AG09309 (cell line): Measurements from ENCODE around the gene ANKRD27.
"Not testable (repeated sequence)": the region's sequence is repeated elsewhere in the genome, so short reads cannot be mapped to it uniquely, and the experiment has no call there.

Experiments used
- DNase-seq: peaks from one replicate; pipeline ENCODE4 v3.0.0-alpha.2; 2010; ENCODE audit warnings: low read depth
- H3K4me3 ChIP-seq: 2 replicates; pipeline ENCODE4 v1.5.1; 2011; ENCODE audit warnings: mild to moderate bottlenecking, low read depth, low read length, moderate library complexity; ENCODE audit not compliant: control insufficient read depth
- TF ChIP-seq, protein P1 (sequence below): IDR thresholded peaks from 2 replicates; pipeline ENCODE4 v1.5.1; 2011; ENCODE audit warnings: mild to moderate bottlenecking, low read depth, low read length, inconsistent platforms; ENCODE audit not compliant: insufficient read depth, control insufficient read depth; ENCODE audit errors: missing control alignments

ANKRD27 gene

DNA sequence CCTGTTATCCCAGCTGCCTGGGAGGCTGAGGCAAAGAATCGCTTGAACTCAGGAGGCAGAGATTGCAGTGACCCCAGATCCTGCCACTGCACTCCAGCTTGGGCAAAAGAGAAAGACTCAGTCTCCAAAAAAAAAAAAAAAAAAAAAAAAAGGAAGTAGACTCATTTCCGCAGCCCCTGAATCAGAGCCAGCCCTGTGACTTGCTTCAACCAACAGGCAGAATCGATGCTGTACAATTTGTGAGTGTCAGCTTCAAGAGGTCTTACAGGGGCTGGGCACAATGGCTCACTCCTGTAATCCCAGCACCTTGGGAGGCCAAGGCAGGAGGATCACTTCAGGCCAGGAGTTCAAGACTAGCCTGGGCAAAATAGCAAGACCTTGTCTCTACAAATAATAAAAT lies 12.8 kb downstream of the ANKRD27 start:
- no peak for DNase-seq
- TF ChIP-seq, protein P1, sequence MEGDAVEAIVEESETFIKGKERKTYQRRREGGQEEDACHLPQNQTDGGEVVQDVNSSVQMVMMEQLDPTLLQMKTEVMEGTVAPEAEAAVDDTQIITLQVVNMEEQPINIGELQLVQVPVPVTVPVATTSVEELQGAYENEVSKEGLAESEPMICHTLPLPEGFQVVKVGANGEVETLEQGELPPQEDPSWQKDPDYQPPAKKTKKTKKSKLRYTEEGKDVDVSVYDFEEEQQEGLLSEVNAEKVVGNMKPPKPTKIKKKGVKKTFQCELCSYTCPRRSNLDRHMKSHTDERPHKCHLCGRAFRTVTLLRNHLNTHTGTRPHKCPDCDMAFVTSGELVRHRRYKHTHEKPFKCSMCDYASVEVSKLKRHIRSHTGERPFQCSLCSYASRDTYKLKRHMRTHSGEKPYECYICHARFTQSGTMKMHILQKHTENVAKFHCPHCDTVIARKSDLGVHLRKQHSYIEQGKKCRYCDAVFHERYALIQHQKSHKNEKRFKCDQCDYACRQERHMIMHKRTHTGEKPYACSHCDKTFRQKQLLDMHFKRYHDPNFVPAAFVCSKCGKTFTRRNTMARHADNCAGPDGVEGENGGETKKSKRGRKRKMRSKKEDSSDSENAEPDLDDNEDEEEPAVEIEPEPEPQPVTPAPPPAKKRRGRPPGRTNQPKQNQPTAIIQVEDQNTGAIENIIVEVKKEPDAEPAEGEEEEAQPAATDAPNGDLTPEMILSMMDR: no peak
- H3K4me3 ChIP-seq: no peak overlapping the region

DNA sequence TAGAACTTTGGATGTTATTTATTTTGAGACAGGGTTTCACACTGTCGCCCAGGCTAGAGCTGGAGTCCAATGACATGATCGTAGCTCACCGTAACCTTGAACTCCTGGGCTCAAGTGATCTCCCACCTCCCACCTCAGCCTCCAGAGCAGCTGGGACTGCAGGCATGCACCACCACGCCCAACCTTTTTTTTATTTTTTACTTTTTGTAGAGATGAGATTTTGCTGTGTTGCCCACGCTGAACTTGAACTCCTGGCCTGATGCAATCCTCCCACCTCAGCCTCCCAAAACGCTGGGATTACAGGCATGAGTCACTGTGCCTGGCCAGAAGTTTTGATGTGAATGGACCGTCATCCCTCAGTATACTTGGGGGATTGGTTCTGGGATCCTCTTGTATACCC lies 13.7 kb downstream of the ANKRD27 start:
- TF ChIP-seq, protein P1: no peak
- no peak overlapping the region for H3K4me3 ChIP-seq
- DNase-seq: no peak

- no peak overlapping the region for H3K4me3 ChIP-seq
- TF ChIP-seq, protein P1: no peak
- DNase-seq: no peak
These were observed 16.5 kb downstream of the ANKRD27 start for GRCh38 chr19:32658527-32658926.

DNA sequence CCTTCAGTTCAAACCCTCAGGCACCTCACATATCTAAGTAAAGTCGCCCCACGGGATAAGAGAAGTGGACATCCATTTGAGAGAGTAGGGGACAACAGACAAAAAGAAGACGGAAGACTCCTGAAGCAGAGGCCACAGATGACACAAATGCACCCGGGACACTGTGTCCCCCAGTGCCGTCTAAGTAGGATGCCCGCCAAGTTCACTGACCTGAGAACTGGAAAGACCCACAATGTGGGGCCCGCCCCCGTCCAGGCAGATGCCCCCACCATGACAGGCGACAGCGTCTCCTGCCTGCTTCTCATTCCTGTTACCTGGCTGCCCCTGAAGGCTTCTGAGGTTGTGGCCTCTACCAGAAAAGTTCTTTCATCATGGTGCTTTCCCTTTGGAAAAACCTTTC lies 16.9 kb downstream of the ANKRD27 start:
- TF ChIP-seq, protein P1: no peak
- H3K4me3 ChIP-seq: no peak overlapping the region

DNA sequence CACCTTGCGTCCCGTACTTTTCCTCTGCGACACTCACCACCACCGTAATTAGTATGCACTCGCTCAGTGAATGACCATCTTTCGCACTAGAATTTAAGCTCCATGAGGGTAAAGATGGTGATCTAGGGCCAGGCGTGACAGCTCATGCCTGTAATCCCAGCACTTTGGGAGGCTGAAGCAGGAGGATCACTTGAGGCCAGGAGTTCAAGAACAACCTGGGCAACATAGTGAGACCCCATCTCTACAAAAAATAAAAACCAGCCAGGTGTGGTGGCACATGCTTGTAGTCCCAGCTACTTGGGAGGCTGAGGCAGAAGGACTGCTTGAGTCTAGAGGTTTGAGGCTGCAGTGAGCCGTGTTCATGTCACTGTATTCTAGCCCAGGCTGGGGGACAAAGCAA lies 18.6 kb downstream of the ANKRD27 start:
- H3K4me3 ChIP-seq, DNase-seq: not testable (repeated sequence)

More for the DNA sequence above, 16.9 kb downstream of the ANKRD27 start:
- DNase-seq: no peak

DNA sequence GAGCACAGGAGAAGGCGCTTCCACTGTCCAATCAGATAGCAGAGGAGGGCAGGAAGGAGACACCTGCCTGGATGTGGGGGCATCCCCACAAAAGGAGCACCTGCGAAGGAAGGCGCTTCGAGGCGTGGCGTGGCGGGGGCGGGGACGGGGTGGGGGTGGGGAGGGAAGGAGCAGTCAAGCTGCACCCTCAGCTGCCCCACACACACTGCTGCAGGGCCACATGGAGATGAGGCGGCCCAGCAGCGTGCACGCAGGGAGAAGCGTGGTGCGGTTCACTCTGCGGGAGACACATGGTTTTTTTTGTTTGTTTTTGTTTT lies 21.4 kb downstream of the ANKRD27 start:
- no peak overlapping the region for H3K4me3 ChIP-seq
- TF ChIP-seq, protein P1: no peak
- no peak for DNase-seq

DNA sequence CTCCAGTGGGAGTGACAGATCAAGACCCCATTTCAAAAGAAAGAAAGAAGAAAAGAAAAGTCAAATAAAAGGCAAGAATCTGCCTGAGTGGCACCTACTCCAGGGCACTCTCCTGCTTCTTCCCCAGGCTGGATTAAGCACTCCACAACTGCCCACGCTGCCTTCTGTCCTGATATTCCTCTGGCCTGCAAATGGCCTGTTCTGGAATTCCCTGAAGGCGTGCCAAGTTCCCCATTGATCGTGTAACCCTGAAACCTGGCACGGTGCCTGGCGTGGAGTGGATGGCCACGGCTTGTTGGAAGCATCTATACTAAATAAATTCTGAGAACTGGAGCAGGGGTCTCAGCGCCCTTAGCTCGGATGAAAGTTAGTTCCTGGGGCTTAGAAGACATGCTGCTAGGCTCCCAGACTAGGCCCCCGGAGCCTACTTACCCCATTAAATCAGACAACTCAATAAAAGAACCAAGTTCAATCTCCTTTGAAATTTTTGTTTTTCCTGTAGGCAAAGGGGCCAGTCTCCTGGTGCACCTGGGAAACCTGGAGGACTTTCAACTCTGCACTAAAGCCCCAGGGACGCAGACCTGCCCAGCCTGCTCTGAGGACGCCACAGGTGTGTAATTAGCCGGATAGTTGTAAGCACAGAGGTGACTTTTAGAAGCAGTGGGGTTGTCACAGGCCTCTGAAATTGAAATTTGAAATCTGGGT lies 21.9 kb downstream of the ANKRD27 start:
- DNase-seq: no peak
- H3K4me3 ChIP-seq: no peak overlapping the region
- TF ChIP-seq, protein P1: no peak

- not testable (repeated sequence) for DNase-seq, H3K4me3 ChIP-seq
These were observed 22.6 kb downstream of the ANKRD27 start for GRCh38 chr19:32652331-32652730.
